NB4 (cell line): ENCODE results near the gene PRKAR1B.

Experiments used
- DNase-seq: peaks from one replicate; pipeline ENCODE4 v3.0.0; 2010; ENCODE audit warnings: low read depth
- H3K4me3 ChIP-seq: one replicate; pipeline ENCODE4 v1.5.1; 2011; ENCODE audit warnings: mild to moderate bottlenecking, low read depth, low read length, moderate library complexity
- CTCF ChIP-seq: IDR thresholded peaks from one replicate; pipeline ENCODE4 v1.5.1; 2012; ENCODE audit warnings: low read depth, low read length
- MAX ChIP-seq: IDR thresholded peaks from 2 replicates; pipeline ENCODE4 v1.6.1; 2011; ENCODE audit warnings: low read depth, low read length
- MYC ChIP-seq: IDR thresholded peaks from 2 replicates; pipeline ENCODE4 v1.6.1; 2011; ENCODE audit warnings: low read depth, low read length
- POLR2A ChIP-seq: IDR thresholded peaks from 2 replicates; pipeline ENCODE4 v1.6.1; 2011; ENCODE audit warnings: mild to moderate bottlenecking; ENCODE audit not compliant: insufficient read length; ENCODE audit errors: extremely low read depth

PRKAR1B gene

GRCh38 chr7:628826-629225 is 98.3 kb downstream of the PRKAR1B start:
- DNase-seq = no peak
- no peak overlapping the region for H3K4me3 ChIP-seq
- TF ChIP-seq CTCF = no peak
- no peak for TF ChIP-seq POLR2A
- TF ChIP-seq MYC = no peak
- no peak for TF ChIP-seq MAX

- no peak overlapping the region for H3K4me3 ChIP-seq
- no peak for TF ChIP-seq POLR2A
- no peak for TF ChIP-seq MAX
- TF ChIP-seq MYC = no peak
- no peak for TF ChIP-seq CTCF
- no peak for DNase-seq
These were observed 98.7 kb downstream of the PRKAR1B start for GRCh38 chr7:628402-628763.

GRCh38 chr7:627661-628401 is 99.2 kb downstream of the PRKAR1B start:
- DNase-seq = no peak
- TF ChIP-seq MYC (no peak), POLR2A (no peak), MAX (no peak), CTCF (no peak)

GRCh38 chr7:625376-625971 is 101.6 kb downstream of the PRKAR1B start:
- TF ChIP-seq MAX = no peak
- no peak for TF ChIP-seq POLR2A
- no peak for TF ChIP-seq MYC
- TF ChIP-seq CTCF = no peak
- H3K4me3 ChIP-seq = no peak overlapping the region
- no peak for DNase-seq

More at GRCh38 chr7:627661-628401, 99.2 kb downstream of the PRKAR1B start:
- no peak overlapping the region for H3K4me3 ChIP-seq

- H3K4me3 ChIP-seq = no peak overlapping the region
- TF ChIP-seq CTCF = no peak
- no peak for TF ChIP-seq MYC
- TF ChIP-seq POLR2A = no peak
- TF ChIP-seq MAX = no peak
- no peak for DNase-seq
These were observed 103.6 kb downstream of the PRKAR1B start for GRCh38 chr7:623464-623863.
